GM04504 (cell line): Measurements from ENCODE around the gene CABLES2.

Source experiments
- DNase-seq: peaks from one replicate; pipeline ENCODE4 v3.0.0-alpha.2; 2012; ENCODE audit warnings: low read depth

CABLES2 gene

GRCh38 chr20:62370115-62370806 lies 36.8 kb downstream of the CABLES2 start:
- DNase-seq: peak; percentile 60

- DNase-seq: no peak
These were observed 37.3 kb downstream of the CABLES2 start for GRCh38 chr20:62369815-62370114.

- DNase-seq: no peak
These were observed 37.9 kb downstream of the CABLES2 start for GRCh38 chr20:62368976-62369814.

- DNase-seq: no peak
These were observed 38.6 kb downstream of the CABLES2 start for GRCh38 chr20:62368392-62368975.

DNA sequence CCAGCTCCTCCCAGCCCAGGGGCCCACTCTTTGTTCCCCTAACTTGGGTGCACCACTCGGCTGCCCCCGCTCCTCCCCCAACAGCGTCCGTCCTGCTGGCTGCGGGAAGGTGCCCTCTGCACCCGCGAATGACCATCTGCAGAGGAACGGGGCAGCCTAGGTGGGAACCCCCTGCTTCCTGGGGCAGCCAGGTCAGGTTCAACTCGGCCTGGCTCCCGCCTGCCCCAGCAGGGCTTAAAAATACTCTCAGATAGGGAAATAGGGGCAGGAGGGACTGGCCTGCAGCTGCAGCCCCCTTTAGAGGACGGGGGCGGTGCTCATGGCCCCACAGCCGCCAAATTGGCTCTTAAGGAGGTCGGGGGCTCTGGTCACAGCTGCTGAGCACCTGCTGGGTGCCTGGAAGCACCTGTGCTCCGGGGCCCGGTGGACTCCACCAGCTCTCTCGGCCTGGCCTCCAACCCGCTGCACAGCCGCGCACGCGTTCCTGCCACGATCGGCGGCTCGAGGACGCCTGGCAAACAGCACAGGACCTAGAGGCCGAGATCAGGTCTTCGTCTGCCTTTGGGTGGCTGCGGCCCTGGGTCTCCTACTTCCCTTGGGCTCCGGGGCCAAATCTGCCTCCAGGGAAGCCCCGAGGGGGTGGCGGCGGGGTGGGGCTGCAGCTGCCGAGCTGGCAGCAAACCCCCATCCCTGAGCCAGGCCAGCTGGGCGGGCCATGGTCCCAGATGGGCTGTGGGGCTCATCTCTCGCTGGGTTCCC lies 39.3 kb downstream of the CABLES2 start:
- no peak for DNase-seq

GRCh38 chr20:62367136-62367632 lies 39.9 kb downstream of the CABLES2 start, which contains the start of gene LAMA5:
Gene LAMA5, minus strand, starts transcription at chr20:62367312. Its CDS starts 67 bp downstream, at chr20:62367245.
- DNase-seq: no peak

- DNase-seq: no peak
These were observed 40.5 kb downstream of the CABLES2 start for GRCh38 chr20:62366370-62367135.

DNA sequence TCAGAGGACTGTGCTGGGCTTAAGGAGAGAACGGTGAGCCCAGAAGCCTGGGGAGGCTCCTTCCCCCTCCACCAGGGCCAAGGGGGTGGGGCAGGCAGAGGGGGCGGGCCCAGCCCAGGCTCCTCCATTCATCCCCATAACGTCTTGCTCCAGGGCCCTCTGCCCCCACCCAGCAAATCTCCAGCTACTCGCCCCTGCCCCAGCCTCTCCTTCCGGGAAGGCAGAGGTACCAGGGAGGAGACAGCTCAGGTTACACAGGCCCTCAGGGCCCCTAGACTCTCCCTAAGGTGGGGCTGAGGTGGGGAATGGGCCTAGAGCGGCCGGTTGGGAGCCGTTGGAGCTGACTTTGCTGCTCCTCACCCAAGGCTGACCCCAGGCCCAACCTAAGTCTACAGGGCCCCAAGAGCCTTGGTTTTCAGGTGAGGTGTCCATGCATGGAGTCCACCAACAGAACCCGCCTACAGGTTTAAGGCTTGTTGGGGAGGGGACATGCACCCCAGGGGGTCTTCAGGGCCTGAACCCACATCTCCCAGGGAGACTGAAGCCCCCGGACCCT lies 41.2 kb downstream of the CABLES2 start:
- no peak for DNase-seq

GRCh38 chr20:62364911-62365736 lies 42.0 kb downstream of the CABLES2 start:
- no peak for DNase-seq

DNA sequence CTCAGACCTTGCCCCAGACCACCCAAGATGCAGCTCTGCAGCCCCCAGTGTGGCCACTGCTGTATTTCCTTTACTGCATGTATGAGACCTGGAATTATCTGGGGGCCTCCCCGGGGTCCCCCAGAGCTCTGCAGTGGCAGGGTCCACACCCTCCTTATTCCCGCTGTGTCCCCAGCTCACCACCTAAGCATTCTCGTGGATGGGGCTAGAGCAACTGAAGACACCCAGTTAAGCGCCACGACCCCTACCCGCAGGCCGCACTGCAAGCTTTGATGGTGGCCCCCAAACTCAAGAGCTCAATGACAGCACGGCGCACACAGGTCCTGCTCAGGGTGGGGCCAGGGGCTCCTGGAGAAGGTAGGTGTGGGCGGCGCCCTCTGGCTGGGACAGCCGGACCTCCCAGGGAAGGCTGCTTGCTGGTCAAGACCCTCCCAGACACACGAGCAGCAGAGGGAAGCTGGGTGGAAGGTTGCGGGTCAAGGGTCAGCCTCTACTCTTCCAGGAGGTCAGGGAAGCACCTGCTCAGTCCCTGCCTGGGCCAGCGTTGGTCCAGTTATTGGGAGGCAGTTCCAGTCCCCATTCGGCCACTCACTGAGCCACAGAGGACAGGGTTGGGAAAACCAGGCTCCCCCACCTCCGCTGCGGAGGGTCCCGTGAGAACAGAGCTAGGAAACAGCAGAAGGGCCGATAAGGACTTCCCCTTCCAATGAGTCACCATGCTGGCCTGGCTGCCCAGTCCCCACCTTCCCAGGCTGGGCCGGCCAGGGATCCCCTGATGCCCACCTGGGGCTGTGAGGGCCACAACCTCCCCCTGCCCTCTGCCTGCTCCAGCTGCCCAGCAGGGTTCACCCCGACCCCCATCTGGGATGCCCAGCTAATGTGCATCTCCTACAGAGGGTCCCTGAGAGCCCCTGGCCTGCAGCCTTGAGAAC lies 42.9 kb downstream of the CABLES2 start:
- DNase-seq: no peak

GRCh38 chr20:62362991-62363919 lies 43.8 kb downstream of the CABLES2 start:
- no peak for DNase-seq

DNA sequence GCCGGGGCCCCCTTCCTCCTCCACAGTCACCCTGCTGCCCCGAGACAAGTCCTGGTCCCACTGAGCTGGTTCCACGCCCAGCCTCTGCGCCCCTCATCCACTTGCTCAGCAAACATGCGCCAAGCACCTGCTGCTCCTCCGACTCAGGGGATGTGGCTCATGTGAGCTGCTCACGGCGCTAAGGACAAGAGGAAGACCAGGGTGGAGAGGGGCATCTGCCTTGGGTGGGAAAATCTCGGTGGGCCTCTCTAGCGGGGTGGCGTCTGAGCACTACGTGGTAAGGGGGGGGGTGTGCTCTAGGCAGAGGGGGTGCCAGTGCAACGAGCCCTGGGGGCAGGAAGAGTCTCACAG lies 44.5 kb downstream of the CABLES2 start:
- DNase-seq: no peak

DNA sequence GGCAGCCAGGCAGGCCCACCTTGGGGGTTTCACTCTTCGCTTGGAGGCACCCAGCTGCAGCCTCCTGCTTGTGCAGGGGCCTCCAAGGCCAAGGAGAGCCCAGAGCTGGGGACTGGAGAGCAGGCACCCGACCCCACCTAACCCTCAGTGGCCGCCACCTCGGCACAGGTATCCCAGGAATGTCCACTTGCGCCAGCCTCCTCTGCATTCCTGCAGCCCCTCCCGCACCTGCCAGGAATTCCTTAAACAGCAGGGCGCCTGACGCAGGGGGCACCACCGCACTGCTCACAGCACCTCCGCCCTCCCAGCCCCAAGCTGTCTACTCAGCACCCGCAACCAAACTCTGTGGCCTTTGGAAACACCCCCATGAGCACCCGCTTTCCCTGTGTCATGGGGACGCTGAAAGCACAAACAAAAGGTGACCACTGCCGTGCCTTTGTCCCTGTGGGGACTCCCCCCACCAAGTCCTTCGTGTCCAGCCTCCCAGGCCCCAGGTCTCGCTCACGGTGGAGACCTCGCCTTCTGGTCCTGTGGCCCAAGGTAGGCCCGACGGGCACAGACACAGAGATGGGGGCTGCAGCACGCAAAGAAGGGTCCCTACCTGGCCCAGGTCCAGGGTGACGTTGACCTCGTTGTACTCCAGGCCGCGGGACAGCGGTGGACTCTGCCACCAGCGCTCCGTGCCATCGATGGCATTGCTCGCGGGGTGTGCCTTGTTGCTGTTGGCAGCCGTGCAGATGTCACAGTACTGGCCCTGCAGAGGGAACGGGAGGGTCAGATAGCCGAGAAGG lies 45.1 kb downstream of the CABLES2 start:
- no peak for DNase-seq

GRCh38 chr20:62360854-62361798 lies 46.0 kb downstream of the CABLES2 start:
- no peak for DNase-seq

GRCh38 chr20:62359491-62360121 lies 47.5 kb downstream of the CABLES2 start:
- DNase-seq: no peak
